GM19193 (cell line): ENCODE measurements around the gene NDUFAB1.

Experiments used
- POLR2A ChIP-seq: IDR thresholded peaks from 4 replicates; pipeline ENCODE4 v1.6.1; 2011; ENCODE audit not compliant: insufficient read depth, insufficient read length; ENCODE audit errors: extremely low read depth

NDUFAB1 gene

DNA sequence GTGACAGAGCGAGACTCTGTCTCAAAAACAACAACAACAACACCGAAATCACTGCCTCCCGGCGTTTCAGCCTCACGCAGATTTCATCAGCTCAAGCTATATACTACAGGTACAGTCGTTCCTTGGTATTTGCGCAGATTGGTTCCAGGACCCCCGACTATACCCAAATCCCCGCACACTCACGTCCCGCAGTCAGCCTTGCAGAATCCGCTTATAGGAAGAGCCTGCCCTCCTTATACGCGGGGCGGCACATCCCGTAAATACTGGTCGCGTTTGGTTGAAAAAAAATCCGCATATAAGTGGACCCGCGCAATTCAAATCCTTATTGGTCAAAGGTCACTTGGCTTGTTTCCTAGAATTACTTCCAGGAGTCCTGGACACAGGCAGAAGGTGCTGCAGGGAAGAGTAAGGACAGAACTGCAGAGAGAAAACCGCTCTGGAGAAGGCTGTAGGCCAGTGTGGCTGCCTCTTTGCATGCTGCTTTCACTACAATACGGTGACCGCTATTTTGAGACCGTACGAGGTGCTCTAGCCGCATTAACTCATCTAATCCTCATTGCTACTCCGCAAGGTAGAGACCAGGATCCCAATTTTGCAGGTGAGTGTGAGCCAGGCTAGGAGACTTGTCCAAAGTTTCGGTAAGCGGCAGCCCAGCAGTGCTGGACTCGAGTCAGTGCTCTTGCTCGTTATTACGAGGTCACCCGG lies 718 bp downstream of the NDUFAB1 start:
- TF ChIP-seq POLR2A = no peak

DNA sequence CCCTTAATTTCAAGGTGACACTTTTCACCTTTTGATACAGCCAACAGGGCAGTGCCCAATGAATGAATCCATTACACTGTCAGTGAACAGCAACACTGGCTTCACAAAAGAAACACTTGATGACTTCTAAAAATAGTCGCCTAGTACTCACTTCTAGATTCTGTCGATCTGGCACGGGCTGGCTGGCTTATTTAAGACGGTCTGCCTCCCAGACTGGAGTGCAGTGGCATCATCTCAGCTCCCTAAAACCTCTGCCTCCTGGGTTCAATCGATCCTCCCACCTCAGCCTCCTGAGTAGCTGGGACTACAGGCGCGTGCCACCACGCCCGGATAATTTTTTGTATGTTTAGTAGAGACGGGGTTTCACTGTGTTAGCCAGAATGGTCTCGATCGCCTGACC lies 1.9 kb downstream of the NDUFAB1 start:
- TF ChIP-seq POLR2A = no peak

DNA sequence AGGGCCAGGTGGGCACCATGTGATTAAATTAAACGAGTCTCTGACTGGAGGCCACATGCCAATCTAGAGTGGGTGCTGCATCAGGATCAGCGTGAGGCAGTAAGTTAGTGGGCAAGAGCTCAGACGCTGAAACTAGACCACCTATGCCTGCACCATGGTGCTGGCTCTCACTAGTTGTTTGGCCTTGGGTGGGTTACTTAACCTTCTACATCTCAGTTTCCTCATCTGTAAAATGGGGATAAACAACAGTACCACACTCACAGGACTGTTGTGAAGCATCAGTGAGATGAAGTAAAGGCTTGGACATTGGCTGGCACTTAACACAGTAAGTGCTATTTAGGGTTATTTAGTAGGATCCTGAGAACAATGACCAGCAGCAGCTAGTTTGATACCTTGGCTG lies 5.9 kb downstream of the NDUFAB1 start:
- no peak for TF ChIP-seq POLR2A

DNA sequence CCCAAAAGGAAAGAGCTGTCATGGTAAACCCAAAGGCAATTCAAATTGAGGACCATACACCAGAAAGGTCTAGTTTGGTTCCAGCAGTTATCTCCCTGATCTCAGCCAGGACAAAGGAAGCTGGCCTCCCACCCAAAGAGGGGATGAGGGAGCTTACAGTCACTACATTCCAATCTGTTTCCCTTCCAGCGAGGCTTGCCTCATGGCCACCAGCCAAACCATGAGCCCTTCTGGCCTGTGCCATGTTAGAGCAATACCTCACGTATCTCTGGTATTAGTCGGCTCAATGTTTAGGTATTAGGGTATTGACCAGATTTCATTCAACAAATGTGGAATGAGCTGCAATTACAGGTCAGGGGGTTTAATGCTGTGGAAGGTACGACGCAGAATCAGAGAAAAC lies 8.4 kb downstream of the NDUFAB1 start:
- no peak for TF ChIP-seq POLR2A

DNA sequence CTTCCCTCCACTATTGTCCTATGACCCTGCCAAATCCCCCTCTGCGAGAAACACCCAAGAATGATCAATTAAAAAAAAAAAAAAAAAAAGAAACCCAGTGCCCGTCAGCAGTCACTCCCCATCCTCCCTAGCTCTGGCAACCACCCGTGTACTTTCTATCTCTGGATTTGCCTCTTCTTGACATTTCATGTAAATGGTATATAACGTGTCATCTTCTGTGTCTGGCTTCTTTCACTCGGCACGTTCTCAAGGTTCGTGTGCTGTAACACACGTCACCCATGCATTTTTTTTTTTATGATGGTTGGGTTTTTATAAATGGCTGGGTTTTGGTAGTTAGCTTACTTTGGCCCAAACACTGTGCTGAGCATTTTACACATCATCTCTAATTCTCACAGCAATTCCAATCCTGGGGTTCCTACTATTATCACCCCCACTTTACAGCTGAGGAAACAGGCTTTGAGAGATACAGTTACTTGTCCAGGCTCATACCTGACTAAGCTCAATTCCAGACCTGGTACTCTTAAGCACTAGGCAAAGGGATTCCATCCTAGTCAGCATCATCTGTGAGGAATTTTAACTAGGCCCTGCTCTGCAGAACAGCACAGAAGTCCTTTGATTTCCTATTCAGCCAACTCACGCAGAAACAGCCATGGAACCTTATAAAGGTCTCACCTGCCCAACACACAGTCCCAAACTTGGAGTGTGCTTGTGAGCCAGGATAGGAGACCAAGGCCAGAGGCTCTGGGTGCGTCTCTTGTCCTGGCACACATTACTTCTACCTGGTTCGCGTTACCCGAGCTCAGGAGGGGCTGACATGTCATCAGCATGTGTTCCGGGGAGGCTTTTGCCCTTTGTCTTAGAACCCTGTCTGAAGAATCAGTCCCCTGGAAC lies 11.7 kb downstream of the NDUFAB1 start:
- no peak for TF ChIP-seq POLR2A

DNA sequence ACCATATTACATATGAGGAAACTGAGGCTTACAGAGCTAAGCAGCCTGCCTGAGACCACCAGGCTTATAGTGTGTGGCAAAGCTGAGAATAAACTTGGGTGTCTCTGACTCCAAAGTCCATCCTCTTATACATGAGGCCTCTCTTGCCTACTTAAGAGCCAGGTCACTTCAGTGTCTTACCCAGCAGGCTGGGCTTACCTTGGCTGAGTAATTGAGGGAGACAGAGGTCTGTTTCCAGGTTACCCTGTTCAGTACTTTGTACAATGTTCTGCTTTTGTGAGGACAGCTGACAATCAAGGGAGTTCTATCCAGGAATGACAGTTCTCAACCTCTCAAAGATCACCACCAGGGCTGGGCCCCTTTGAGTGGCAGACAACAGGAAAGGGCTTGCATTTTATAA lies 14.4 kb downstream of the NDUFAB1 start:
- no peak for TF ChIP-seq POLR2A

DNA sequence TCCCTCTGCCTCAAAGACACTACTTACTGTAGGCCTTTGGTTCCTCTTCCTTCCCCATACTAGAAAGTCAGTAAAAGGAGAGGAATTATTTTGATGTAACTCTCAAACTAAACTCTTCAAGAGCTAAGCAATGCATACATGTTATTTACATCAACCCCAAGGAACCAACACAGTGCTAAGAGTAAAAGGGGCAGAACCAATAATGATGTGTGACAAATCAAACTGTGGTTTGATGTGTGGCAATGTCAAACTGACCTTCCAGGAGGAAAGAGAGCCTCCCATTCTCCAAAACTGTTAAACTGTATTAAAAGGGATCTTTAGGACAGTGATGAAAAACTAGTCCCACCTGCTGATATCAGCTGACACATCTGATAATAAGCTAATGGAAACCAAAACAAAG lies 15.7 kb downstream of the NDUFAB1 start:
- no peak for TF ChIP-seq POLR2A

DNA sequence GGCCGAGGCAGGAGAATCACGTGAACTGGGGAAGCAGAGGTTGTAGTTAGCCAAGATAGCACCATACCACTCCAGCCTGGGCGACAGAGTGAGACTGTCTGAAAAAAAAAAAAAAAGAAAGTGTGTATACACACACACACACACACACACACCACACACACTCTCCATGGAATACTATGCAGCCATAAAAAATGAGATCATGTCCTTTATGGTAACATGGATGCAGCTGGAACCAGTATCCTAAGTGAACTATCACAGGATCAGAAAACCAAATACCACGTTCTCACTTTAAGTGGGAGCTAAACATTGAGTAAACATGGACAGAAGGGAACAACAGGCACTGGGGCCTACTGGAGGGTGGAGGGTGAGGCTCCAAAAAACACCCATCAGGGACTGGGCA lies 16.7 kb downstream of the NDUFAB1 start:
- no peak for TF ChIP-seq POLR2A

DNA sequence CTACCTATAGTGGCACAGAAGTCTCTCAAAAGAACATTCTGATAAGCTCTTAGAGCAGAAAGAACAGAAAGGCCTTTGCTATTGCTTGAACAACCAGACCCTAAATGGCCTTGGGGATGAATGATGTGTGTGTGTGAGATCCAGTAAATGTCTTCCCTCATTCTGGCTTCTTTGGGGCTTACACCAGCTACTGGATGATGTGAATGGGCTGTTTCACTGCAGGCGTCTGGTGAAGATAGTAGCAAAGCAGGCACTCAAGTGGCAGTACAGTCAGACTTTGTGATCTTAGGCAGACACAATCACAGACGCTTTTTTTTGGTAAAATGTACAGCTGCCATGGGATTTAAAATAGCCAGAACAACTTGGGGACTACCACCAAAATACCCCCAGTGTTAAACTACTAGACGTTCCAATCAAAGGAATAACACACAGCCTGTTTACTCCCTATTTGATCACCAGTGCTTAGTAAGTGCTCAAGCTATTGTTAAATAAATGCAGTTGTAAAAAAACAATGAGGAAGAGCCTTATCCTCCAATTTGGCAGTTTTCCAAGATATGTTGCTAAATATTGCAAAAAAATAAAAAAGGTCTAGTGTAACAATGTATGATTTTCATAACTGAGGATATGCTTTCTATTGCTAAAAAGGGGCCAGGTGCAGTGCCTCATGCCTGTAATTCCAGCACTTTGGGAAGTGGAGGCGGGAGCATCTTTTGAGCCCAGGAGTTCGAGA lies 17.9 kb downstream of the NDUFAB1 start:
- no peak for TF ChIP-seq POLR2A

DNA sequence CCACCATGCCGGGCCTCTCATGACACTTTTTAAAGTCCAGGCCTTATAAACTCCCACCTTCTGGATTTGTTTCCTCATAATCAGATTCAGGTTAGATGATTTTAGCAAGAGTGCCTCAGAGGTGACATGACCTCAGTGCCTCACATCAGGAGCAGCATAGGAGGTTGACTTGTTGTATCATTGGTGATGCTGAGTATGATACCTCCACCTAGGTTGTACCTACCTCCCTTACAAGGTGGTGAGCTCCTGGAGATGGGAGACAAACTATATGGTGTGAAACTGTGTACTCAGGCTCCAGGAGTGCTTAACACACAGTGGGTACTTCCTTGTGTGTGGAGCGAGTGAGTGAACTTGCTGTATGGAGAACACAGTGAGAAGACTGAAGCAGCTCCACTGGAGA lies 18.6 kb downstream of the NDUFAB1 start:
- no peak for TF ChIP-seq POLR2A

DNA sequence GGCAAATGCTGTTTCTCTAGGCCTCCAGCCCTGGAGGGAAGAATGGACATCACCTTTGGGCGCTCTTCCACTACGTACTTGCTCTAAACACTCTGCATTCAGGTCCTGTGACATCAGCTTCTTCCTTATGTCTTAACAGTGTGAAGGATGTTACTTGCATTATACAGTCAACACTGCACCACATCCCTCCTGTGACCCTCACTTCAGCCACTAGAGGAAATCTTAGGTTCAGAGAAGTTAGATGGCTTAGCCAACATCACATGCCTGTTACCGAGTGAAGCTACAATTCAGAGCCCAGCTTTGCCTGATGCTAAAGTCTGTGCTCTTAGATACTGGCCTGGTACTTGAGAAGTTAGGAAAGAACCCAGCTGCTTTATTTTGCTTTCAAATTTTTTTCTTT lies 20.3 kb downstream of the NDUFAB1 start:
- TF ChIP-seq POLR2A = no peak

DNA sequence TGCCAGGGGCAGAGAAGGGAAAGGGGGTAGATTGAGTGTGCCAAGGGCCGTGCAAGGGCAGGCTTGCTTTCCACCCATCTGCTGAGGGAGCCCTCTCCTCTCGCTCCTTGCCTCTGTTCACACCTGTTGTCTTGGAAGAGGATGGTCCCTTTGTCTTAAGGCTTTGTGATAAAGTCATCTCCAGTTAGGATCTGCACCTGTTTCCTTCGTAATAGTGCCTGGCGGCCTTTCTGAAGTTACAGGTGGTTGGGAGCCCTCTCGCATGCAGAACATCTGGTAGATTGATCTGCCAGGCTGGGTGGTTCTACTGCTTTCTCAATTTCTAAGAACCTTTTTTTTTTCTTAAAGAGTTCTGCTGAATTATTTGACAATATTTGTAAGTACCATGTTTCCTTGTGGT lies 22.3 kb downstream of the NDUFAB1 start:
- TF ChIP-seq POLR2A = no peak

DNA sequence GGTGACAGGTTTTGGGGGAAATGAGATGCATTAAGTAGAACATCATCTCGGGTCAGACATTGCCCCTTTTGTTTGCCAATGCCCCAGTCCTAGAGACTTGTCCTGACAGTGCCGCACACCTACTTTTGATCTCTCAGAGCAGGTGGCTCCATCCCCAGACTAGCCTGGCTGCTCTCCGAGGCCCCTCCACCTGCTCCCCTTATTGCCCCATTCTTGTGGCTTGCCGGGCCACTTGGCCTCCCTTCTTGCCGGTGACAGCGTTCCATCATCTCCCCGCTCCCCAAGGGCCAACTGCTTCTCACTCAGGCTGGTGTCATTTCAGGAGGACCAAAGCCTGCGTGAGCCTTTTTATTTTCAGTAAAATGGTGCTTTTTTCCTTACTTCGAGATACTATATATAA lies 23.7 kb downstream of the NDUFAB1 start:
- no peak for TF ChIP-seq POLR2A

DNA sequence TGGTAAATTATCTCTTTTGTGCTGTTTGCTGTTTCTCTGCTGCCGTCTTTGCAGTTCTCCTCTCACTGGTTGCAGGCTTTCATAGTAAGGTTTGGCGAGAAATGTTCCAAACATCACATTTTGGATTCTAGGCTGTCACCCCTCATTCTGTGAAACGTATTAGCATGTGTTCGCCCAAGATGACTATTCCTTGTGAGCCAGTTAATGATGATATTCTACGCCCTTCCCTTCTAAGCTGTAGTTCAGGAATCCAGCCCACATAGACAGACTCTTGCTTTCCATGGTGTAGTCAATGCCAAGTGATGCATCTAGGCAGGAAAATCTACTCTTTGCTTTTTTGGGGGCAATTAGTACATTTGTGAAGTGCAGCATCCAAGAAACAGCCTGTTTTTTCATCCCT lies 24.2 kb downstream of the NDUFAB1 start:
- TF ChIP-seq POLR2A = no peak

DNA sequence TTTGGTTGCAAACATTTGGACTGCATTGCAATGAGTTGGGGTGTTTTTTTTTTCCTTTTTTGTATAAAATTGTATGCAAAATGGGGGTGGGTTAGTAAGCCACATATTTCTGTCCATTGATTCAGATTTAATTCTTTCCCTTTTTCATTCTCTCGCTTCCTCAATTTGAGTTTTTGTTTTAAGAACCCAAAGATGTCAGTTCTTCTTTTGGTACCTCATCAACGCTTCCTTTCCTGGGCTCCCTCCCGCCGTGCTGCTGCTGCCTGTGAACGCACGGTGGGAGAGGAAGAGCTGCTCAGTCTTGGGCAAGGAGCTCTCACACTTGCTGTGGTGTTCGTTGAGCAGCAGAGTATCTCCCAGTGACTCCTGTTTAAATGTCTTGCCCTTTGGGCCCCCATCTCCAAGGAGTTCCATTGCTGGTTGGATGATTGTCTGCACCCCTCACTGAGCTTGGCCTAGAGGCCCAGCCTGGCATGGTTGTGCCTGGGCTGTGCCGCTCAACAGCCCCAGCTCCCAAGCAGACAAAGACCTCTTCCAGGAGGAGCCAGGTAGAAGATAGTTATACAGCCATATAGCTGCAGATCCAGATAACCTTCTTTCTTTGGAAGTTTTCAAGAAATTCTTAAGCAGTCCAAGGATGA lies 25.0 kb downstream of the NDUFAB1 start:
- TF ChIP-seq POLR2A = no peak

DNA sequence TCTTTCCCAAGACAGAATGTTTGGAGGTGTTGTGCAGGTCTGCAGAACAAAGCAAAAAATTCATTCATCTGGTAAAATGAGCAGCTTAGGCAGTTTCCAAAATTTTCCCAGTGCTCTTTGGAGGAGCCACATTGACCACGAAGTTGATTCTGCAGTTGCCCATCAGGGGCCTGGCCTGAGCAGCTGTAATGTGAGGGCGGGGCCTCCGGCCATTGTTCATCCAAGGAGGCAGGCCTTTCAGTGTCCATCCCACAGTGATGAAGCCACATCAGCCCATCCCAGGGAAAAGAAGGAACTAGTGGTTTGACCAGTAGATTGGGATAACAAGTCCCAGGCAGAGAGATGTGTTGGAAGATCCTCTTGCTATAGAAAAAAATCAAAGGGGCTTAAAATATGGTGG lies 28.5 kb downstream of the NDUFAB1 start:
- no peak for TF ChIP-seq POLR2A

DNA sequence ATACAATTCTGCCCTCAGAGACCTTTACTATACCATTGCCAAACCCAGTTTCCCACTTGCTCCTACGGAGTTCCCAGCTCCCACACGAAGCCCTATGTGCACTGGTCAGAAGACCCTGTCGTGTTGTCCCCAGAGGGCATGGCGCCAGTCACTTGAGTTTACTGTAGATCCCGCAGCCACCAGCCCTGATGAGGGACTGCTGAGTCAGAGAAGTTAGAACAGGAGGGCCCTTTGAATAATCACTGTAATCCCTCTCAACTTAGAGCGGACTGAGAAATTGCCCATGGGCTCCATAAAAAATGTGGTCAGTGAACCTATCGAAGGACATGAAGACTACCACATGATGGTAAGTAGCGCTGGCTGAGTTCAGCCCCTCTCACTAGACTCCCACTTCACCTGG lies 29.4 kb downstream of the NDUFAB1 start:
- TF ChIP-seq POLR2A = no peak
